HG02870 (cell line): Measurements from ENCODE around the gene LRRC26.
A peak's percentile ranks its signal among the peaks of the same experiment; 100 is the strongest.

Experiments used
- ATAC-seq: cut with Tn5 transposase; IDR thresholded peaks from one replicate; pipeline ENCODE4 v1.9.1; 2021; ENCODE audit warnings: mild to moderate bottlenecking, moderate library complexity; ENCODE audit not compliant: unreplicated experiment

The LRRC26 gene

DNA sequence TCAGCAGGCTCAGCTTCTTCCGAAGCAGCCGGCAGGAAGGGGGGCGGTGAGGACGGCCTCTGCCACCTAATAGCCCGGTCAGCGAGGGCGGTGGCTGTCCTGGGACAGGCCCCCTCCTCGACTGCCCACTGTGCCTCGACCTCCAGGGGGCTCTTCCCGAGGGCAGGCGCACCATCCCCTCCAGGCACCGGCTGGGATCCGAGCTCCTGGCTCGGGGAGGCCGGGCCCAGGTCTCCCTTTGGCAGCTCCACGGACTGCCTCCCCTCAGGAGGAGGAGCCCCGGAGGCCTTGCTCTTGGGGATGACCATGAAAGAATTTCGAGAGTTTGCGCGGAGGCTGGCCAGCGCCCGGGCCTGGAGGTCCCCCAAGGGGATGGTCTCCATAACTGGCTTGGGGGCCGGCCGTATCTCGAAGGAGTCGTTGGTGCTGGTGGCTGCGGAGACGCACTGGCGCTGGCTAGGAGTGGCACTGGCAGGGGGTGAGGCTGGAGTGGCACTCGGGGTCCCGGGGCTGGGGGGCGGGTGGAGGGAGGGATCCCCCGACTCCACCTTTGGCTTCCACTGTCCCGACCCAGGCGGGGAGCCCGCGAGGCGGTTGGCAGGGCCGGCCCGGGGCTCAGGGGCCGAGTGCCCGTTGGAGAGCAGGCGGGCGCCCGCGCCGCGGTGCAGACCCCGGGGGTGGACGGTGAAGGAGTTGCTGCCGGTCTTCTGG lies 29.7 kb upstream of the LRRC26 start:
- no peak for ATAC-seq

DNA sequence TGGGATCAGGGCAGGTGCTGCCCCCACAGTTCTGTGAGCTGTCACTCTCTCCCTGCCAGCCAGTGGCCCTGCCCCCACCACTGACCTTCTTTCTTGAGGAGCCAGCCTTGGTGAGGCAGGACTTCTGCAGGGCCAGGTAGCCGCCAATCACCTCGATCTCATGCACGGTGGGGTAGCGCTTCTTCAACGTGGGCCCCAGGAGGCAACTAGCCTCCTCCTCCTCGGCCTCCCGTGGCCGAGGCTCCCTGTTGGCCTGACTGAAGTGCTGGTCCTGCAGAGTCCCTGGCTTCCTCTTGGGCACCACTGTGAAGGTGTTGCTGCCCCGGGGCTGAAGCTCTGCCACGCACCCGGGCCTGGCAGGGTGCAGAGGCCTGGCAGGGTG lies 29.0 kb upstream of the LRRC26 start:
- no peak for ATAC-seq

DNA sequence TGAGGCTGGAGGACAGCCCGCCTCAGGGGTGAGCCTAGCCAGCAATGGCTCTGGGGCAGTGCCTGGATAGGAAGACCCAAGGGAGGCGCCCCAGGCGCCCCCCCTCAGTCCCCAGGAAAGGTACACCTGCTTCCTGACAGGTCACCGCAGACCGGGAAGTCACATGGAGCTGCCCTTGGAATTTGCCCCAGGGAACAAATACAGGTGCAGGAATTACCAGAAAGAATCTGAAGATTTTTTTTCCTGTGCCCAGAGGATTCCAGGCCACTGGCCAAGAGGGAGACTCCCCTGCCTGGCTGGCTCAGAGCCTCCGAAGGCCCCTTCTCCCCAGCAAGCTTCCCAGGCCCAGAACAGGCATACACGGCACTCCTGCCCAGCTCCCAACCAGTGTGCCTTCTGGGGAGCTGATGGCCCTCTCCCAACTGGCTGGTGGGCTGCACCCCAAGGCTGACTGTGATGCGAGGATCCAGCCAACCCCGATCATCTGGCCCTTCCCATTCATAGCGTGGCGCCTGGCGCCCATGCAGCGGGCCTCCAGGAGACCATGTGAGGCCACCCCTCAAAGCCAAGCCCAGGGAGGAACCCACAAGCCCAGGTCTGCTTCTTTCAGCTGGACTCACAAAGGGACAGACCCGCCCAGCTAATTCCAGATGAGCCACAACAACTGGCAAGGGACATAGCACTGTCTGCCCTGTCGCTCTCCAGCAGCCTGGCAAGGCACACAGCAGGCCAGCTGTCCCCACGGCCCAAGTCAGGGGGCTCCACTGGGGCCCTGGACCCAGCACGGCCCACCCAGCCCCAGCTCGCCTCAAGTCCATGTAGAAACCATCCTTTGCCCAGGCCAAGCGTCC lies 28.4 kb upstream of the LRRC26 start:
- no peak for ATAC-seq

DNA sequence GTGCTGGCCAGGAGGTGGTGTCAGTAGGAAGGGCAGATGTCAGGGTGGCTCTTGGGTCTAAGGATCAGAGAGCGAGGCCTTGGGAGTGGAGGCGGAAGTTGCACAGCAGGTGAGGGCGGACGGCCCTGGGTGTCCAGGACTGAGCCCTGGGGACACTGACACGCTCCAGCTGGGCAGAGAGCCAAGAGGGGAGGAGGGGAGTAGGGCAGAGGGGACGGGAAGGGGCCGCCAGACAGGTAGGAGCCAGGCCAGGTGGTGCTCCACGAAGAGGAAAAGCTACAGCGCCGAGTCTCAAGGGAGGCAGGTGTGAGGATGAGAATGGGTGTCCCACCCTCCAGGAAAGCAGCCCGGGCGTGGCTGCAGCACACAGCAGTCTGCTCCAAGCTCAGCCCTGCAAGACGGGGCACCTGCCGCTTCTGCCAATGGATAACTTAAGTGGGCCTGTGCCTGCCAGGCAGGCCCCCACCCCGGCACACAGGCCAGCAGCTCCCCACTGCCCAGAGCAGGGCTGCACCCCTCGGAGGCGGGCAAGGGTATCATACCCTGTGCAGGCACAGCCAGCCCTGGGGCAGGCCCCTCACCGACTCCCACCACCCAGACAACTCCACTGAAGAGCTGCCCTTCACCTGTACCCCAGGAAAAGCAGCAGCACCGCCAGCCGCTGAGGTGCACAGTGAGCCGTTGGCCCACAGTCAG lies 25.8 kb upstream of the LRRC26 start:
- no peak for ATAC-seq

DNA sequence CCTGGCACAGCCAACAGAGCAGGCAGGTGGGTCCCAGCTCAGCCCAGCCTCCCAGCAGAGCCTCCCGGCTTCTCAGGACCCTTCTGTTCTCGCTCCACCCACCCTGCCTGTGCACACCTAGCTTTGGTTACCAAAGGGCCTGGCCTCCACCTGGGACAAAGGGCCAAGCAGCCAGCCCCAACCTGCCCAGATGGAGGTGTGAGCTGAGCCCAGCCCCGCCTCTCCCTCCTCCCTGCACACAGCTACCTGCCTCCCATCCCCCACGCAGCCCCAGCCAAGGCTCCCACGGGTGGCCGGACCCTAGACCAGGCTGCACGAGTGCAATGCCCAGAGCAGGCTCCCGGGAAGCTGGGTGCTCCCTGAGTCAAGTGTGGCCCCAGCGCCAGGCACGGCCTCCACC lies 25.1 kb upstream of the LRRC26 start:
- ATAC-seq = no peak

DNA sequence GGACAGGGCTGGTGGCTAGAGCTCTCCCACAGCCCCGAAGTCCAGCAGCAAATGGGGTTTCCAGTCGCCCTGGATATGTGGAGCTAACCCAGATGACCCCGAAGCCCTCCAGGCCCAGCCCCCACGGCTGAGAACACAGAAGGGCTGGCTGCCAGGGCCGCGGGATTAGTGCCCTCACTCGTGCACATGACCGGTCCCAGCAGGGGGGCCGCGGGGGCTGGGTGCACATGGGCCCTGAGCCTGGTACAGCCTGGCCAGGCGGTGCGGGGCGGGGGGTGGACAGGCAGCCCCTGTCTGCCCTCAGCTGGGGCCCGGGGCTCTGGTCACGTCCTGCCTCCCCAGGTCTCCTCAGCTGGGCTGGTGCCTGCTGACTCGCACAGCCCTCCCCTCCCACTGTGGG lies 24.5 kb upstream of the LRRC26 start:
- no peak for ATAC-seq

DNA sequence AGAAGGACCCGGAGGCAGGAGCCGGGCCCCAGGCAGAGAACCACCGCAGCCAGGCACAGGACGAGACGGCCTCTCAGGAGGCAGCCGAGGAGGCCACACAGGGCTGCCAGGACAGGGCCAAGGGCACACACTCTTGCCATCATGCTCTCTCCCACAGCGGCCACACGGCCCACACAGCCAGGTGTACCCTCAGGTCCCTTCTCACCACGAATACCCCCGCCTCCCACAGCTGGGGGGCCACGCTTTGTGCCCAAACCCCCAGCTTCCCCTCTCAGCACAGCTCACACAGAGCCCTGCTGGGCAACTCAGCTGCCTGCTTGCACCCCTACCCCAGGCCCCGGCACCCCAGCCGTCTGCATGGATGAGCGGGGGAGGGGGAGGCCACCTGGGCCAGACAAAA lies 23.9 kb upstream of the LRRC26 start:
- ATAC-seq = no peak

DNA sequence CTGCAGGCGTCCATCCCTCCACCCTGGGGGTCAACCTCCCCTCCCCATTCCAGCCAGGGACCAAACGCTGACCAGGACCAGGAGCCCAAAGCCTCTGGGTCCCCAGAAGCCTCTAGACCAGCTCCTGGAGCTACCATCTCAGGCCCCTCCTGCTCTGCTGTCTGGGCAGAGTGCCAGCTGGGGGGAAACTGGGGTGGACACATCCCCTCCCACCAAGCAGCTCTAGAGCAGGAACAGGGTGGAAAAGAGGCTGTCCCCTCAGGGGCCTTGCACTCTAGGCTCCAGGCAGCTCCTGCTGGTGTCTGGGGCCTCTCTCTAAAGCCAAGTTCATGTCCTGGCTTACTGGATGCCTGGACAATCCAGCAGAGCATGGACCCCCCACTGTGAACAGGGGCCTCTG lies 23.0 kb upstream of the LRRC26 start:
- no peak for ATAC-seq

DNA sequence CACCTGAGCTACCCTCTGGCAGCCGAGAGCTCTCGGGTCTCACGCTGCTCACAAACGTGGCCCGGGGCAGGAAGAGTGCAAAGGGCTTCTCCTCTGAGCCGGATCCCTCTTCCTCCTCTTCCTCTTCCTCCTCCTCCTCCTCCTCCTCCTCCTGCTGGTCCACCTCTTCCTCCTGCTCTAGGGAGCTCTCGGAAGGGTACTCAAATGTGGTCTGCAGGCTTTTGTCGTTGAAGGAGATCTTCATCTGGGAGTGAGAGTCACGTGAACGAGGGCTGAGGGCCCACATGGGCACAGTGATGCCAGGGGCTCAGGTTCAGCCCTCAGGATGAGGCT lies 22.6 kb upstream of the LRRC26 start:
- no peak for ATAC-seq

DNA sequence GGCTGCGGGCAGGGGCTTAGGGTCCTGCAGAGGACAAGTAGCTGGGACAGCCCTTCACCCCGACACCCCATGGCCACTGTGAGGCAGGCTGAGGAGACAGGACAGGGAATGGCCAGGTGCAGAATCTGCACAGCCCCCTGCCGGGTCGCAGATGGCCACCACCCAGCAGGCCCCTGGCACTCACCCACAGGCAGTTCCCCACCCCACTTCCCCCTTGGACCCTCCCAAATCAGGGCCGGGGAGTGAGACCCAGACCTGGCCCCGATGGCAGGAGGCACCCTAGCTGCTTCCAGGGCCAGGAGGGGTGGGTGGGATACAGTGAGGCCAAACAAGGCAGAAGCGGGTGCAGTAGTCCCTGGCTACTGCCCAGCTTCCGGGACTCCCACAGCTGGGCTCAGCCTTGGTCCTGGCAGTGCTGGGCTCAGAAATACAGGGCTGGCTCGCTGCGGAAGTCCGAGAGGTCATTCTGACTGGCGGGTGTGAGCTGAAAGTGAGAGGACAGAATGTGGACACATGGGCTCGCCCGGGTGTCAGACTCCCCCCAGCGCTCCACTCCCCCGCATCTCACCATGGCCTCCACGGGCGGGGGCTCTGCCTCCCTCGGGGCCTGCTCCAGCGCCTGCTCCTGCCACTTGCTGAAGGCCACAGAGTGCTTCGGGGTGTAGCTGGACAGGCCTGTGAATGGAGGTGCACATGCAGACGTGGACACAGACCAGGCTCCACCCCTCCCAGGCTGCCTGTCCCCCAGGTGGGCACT lies 22.0 kb upstream of the LRRC26 start:
- ATAC-seq = no peak

DNA sequence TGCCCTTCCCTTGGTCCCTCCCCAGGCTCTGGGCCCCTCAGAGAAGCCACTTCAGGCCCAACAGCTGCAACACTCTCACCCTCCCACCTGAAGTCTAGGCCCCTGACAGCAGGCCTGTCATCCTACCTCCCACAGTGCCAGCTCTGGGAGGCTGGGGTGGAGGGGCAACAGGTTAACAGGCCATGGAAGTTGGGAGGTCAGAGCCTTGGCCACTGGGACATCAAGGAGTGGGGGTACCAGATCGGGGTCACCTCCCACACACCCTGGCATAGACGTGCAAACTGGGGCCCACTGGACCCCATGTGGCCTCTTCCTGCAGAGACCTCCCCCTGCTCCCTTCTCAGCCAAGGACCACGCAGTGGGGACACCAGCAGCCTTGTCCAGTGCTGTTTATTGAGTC lies 21.4 kb upstream of the LRRC26 start:
- ATAC-seq = no peak

DNA sequence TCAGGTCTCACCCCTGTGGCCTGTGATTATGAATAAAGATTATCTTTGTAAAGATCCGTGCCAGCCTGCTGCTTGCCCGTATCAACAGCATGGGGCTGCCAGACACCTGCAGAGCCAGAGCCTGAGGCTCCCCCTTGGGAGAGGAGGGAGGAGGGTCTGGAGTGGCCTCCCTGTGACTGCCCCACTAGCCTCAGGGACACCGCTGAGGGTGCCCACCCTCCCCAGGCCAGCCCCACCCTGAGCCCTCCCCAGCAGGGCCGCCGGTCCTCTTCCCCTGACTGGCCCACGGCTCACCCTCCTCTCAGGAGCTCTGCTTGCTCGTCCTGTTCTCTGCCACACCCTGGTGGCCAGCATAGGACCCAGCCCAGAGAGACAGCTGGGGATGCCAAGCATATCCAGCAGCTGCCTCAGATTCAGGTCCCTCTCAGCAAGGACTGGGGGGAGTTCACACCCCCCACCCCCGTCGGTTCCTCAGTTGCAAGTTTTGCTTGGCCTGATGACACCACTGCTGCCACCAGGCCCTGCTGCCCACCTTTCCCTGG lies 20.5 kb upstream of the LRRC26 start:
- no peak for ATAC-seq

DNA sequence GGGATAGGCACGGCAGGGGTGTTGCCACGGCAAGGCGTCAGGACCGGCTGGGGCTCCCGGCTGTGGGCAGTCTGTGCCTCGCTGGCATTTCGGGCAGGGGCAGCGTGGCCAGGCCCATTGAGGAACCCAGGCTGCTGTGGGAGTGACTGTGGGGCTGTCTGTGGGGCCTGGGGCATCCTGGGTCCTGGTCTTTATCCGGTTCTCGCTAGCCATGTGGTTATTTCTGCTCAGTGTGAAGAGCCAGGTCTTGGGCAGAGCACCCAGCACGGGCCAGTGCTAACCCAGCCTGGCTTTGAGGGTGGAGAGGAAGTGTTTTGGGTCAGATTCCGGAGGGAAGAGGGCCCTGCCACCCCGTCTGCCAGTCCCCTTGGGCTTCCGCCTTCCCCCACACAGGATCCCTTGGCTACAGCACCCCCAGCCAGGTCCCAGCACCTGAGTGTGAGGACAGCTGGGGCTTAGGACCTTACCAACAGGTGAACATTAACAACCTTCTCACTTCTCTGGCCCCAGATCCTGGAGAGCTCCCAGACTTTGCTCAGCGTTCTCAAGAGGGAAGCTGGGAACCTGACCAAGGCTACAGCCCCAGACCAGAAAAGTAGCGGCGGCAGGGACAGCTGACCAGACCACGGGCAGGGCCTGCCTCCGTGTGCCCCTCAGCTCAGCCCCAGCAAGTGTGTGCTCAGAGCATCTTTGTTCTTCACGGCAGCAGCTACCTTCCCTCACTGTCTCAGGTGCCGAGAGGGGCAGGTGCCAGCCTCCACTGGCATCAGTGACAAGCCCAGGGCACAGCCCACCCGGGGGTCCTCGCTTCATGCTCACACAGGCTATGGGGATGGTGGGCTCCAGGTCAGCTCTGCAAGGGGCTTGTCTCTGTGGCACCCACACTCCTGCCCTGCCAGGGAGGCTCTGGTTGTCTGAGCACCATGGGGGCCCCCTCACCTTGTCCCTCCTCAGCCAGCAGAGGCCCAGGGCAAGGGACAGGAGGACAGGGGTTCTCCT lies 19.7 kb upstream of the LRRC26 start:
- no peak for ATAC-seq

DNA sequence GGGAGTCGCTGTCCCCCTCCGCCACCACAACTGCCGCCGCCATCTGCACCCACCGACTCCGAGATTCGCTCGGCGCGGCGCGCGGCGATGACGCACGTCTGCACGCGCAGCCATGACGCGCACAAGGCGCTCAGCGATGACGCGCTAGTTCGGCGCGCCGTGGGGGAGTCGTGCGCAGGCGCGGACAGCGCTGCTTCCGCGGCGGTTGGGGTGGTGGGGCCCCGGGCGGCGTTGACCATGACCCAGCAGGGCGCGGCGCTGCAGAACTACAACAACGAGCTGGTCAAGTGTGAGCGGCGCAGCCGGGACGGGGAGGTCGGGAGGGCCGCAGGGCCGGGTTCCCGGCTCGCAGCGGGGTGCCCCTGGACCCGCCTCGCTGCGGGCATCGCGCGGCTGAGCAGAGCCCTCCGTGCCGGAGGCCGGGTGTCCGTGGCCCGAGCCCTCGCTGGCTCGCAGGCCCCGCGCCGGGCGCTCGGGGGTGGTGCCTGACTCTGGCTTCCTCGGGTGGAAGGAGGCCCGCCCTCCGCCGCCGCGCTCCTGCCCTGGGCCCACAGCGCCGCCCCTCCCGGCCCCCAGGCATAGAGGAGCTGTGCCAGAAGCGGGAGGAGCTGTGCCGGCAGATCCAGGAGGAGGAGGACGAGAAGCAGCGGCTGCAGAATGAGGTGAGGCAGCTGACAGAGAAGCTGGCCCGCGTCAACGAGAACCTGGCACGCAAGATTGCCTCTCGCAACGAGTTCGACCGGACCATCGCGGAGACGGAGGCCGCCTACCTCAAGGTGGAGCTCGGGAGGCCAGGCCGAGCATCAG lies 18.8 kb upstream of the LRRC26 start, which contains the start of the genes ANAPC2 and SSNA1:
Gene ANAPC2 (minus strand): TSS at position 71 of the 807 bp plus-strand sequence. CDS start 28 bp downstream, at position 43.
Gene SSNA1 (plus strand): TSS at position 187 of the 807 bp plus-strand sequence. CDS start 51 bp downstream, at position 238.
- ATAC-seq = peak; percentile 71

DNA sequence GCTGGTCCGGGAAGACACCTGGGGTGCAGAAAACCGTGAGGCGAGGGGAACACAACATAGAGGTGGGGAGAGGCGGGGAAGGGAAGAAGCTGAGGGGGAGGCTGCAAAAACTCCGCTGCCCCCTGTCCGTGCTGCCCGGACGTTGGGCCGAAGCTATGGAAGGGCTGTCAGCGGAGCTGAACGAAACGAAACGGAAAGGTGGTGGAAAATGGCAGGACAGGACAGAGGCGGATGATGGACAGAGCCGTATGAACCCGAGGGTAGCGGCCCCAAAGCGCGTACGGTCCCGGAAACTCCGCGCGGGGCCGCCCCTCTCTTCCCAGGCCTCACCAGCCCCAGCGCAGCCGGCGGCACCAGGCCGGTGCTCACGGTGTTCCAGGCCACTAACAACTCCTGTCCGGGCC lies 18.2 kb upstream of the LRRC26 start:
- no peak for ATAC-seq

DNA sequence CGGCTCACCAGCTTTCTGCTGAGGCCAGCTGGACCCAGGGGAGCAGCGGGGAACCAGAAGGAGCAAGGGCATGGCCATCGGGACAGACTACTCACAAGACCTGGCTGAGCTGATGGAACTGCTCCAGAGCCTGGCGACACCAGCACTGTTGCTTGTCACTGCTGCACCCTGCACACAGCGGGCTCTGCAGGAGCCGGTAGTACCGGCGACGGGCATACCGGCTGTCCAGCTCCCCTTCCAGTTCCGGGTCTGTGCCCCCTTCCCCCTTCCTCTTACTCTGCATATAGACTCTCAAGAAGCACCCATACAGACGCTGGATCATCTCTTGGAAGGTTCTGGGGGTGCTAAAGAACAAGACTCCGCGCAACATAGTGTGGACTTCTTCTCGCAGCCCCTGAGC lies 17.5 kb upstream of the LRRC26 start:
- ATAC-seq = no peak

DNA sequence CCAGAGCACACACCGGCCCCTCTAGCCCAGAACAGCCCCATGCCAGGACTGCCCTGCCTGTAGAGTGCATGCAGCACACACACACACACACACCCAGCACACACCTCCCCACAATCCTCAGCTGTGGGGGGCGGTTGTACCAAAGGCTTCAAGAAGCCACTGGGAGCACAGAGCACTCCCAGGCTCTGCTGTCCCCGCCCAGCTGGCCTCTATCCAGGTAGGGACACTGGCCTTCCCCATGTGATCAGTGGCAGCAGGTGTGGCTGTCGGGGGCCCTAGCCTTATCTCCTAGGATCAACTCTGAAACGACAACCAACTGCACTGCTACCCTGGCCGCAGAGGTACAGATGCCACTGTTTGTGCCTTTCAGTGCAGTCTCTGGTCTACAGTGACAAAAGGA lies 16.5 kb upstream of the LRRC26 start:
- ATAC-seq = no peak

DNA sequence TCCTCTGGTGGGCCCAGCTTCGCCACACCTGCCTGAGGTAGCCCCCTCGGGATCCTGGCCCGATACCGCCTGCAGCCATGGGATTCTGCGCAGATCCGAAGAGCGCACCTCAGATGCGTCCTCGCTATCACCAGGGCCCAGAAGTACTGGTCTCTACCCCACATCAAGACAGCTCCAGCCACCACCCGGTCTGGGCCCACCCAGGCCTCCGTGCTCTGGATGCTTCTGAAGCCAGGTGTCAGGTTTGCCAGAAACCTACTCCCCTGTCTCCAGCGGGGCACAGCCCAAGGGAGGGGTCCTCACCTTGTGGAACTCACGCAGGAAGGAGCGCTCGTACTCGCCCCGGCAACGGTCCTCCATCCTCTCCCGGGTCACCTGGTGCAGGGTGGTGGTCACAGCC lies 16.1 kb upstream of the LRRC26 start:
- no peak for ATAC-seq
